HUES6 (cell line): ENCODE measurements around the gene SH3TC2.

ENCODE experiments used
- H3K27ac ChIP-seq: 2 replicates; pipeline ENCODE4 v1.7.0; 2013; ENCODE audit warnings: low read depth, mild to moderate bottlenecking, low read length, inconsistent platforms
- H3K27me3 ChIP-seq: 2 replicates; pipeline ENCODE4 v1.6.1; 2013; ENCODE audit warnings: low read length; ENCODE audit not compliant: control insufficient read depth, insufficient read depth
- H3K36me3 ChIP-seq: 2 replicates; pipeline ENCODE4 v1.6.1; 2013; ENCODE audit warnings: low read length; ENCODE audit not compliant: control insufficient read depth, insufficient read depth
- H3K4me1 ChIP-seq: 2 replicates; pipeline ENCODE4 v1.6.1; 2013; ENCODE audit warnings: low read length; ENCODE audit not compliant: control insufficient read depth, insufficient read depth
- H3K4me3 ChIP-seq: 2 replicates; pipeline ENCODE4 v1.5.1; 2013; ENCODE audit warnings: low read depth, low read length
- H3K9ac ChIP-seq: one replicate; pipeline ENCODE4 v1.6.1; 2013; ENCODE audit warnings: mild to moderate bottlenecking, low read length
- H3K9me3 ChIP-seq: 2 replicates; pipeline ENCODE4 v1.6.1; 2013; ENCODE audit warnings: low read depth, low read length; ENCODE audit not compliant: control insufficient read depth, insufficient read depth

Gene SH3TC2

GRCh38 chr5:149015126-149015525 is 47.7 kb downstream of the SH3TC2 start:
- Histone ChIP-seq H3K4me3 (no peak overlapping the region), H3K4me1 (no peaks in the 10 kb centered on the region), H3K9ac (no peak overlapping the region), H3K27ac (no peak overlapping the region), H3K36me3 (no peaks in the 10 kb centered on the region), H3K27me3 (no peaks in the 10 kb centered on the region), H3K9me3 (no peaks in the 10 kb centered on the region)

DNA sequence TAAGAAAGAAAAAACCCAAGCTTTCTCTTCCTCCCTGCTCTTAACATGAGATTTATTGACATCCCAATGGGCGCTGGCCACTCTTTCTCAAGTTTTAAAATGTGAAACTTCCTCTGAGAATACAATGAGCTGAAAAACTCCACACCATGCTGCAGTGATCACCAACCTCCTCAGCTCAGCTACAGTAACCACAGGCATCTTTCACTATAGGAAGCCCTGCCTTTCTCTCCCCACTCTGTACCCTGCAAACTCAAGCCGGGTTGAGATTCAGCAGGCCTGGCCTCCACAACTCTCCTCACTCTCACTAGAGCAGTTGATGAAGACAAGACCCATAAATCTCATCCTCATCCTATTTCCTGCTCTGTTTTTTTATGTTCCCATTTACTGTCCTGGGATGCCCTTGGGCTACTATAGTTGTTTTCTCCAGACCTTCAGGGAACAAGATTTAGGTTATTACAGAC is 48.3 kb downstream of the SH3TC2 start:
- Histone ChIP-seq H3K36me3 (no peaks in the 10 kb centered on the region), H3K27me3 (no peaks in the 10 kb centered on the region), H3K9ac (no peak overlapping the region), H3K27ac (no peak overlapping the region), H3K9me3 (no peaks in the 10 kb centered on the region), H3K4me3 (no peak overlapping the region), H3K4me1 (no peaks in the 10 kb centered on the region)

DNA sequence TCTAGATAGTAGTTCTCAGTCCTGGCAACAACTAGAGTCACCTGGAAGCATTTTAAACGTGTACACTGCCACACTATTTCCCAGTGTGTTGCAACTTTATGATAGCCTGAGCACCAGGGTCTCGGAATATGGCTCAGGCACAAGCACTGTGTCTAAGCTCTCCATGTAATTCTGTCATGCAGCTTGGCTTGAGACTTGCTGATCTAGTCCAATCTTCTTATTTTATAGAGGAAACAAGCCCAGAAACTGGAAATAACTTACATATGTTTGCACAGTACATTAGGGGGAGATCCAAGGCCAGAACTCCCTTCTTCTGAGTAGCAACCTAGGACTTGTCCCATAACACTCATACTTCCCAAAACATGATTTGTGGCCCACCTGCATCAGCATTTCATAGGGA is 49.1 kb downstream of the SH3TC2 start:
- H3K4me3 ChIP-seq: no peak overlapping the region
- no peaks in the 10 kb centered on the region for H3K27me3 ChIP-seq
- H3K4me1 ChIP-seq: no peaks in the 10 kb centered on the region
- H3K9ac ChIP-seq: no peak overlapping the region
- H3K9me3 ChIP-seq: no peaks in the 10 kb centered on the region
- no peak overlapping the region for H3K27ac ChIP-seq
- H3K36me3 ChIP-seq: no peaks in the 10 kb centered on the region

- no peaks in the 10 kb centered on the region for H3K27me3 ChIP-seq
- no peak overlapping the region for H3K4me3 ChIP-seq
- no peak overlapping the region for H3K9ac ChIP-seq
- H3K36me3 ChIP-seq: no peaks in the 10 kb centered on the region
- no peaks in the 10 kb centered on the region for H3K4me1 ChIP-seq
- no peak overlapping the region for H3K27ac ChIP-seq
- H3K9me3 ChIP-seq: no peaks in the 10 kb centered on the region
These were observed 50.5 kb downstream of the SH3TC2 start for GRCh38 chr5:149012350-149012749.

- H3K36me3 ChIP-seq: no peaks in the 10 kb centered on the region
- no peaks in the 10 kb centered on the region for H3K4me1 ChIP-seq
- no peak overlapping the region for H3K4me3 ChIP-seq
- no peak overlapping the region for H3K27ac ChIP-seq
- no peaks in the 10 kb centered on the region for H3K9me3 ChIP-seq
- no peaks in the 10 kb centered on the region for H3K27me3 ChIP-seq
- no peak overlapping the region for H3K9ac ChIP-seq
These were observed 51.1 kb downstream of the SH3TC2 start for GRCh38 chr5:149011728-149012127.

GRCh38 chr5:149011084-149011483 is 51.8 kb downstream of the SH3TC2 start:
- Histone ChIP-seq H3K36me3 (no peaks in the 10 kb centered on the region), H3K9me3 (no peaks in the 10 kb centered on the region), H3K4me1 (no peaks in the 10 kb centered on the region), H3K4me3 (no peak overlapping the region), H3K27me3 (no peaks in the 10 kb centered on the region), H3K27ac (no peak overlapping the region), H3K9ac (no peak overlapping the region)

DNA sequence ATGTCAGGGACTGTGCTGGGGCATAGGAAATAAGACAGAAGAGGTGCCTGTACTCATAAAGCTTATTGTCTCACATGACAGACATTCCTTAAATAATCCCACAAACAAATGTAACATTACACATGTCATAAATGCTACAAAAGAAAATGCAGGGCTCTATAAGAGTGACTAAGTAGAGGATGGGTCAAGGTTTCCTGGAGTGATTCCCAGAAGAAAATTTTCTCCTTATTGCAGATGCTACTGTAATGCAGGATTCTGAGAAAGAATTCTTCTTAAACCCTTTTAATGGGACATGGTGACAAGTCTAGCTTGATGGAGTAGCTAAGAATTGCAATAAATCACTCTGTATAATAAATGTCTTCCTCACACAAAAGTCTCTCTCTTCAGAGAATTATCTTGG is 55.7 kb downstream of the SH3TC2 start:
- H3K4me1 ChIP-seq: peaks cover 6% of the 10 kb centered on the region; the same call in 1 of the 2 replicates
- H3K9me3 ChIP-seq: no peaks in the 10 kb centered on the region
- no peaks in the 10 kb centered on the region for H3K36me3 ChIP-seq
- no peak overlapping the region for H3K27ac ChIP-seq
- H3K27me3 ChIP-seq: no peaks in the 10 kb centered on the region
- no peak overlapping the region for H3K4me3 ChIP-seq
- H3K9ac ChIP-seq: no peak overlapping the region

DNA sequence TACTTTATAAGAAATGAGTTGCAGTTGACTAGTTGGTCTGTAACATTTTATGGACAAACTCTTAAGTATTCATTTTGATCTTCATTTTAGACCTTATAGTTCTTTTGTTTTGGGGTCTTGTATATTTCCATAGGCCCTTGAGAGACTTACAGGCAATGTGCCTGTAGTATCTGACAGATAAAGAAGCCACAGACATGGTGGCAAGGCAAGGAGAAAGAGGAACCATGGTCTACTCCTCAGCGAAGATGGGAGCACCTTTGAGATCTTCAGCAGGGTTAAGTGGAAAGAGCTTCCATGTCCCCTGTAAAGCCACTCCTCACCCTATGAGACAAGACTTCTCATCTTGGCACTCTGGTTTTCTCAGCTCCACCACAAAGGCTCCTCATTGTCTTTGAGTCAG is 56.4 kb downstream of the SH3TC2 start:
- H3K4me1 ChIP-seq: peaks cover 12% of the 10 kb centered on the region; the same call in 1 of the 2 replicates
- no peaks in the 10 kb centered on the region for H3K27me3 ChIP-seq
- H3K36me3 ChIP-seq: no peaks in the 10 kb centered on the region
- H3K27ac ChIP-seq: no peak overlapping the region
- H3K9ac ChIP-seq: no peak overlapping the region
- H3K9me3 ChIP-seq: no peaks in the 10 kb centered on the region
- H3K4me3 ChIP-seq: no peak overlapping the region

DNA sequence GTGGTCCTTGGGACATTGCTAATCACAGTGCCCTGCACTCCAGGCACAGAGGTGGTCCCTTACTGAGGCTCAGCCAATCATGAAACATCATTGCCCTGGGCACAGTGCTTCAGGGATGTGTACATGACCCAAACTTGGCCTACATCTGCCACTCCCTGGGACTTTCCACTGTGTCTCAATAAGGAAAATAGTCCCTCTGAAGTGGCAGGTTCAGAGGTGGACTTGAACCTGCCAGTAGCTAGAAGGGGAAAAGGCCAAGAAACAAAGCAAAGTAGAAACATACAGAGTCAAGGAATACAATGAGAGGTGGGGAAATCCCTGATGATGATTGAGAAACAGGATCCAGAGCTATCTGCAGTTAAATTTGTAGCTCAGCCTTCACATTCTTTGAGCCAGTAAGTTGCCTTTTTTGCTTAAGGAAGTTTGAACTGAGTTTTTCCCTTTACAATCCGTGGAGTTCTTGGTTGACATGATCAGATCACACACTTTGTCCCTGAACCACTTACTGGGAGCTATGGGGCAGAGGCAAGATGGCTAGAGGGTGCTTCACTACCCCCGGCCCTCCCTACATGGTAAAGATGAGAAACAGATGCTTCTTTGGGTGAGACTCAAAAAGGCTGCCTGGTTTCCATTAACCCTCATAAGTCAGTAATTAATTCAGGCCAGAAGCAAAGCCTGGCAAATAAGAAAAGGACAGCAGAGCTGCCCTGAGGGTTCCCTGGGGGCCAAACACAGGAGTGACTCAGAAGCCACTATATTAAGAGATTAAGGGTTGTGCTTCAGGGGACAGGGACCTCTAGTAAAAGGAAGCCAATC is 57.6 kb downstream of the SH3TC2 start:
- no peaks in the 10 kb centered on the region for H3K27me3 ChIP-seq
- peaks cover 12% of the 10 kb centered on the region; the same call in 1 of the 2 replicates for H3K4me1 ChIP-seq
- no peak overlapping the region for H3K9ac ChIP-seq
- no peak overlapping the region for H3K4me3 ChIP-seq
- no peaks in the 10 kb centered on the region for H3K9me3 ChIP-seq
- H3K27ac ChIP-seq: no peak overlapping the region
- H3K36me3 ChIP-seq: no peaks in the 10 kb centered on the region

DNA sequence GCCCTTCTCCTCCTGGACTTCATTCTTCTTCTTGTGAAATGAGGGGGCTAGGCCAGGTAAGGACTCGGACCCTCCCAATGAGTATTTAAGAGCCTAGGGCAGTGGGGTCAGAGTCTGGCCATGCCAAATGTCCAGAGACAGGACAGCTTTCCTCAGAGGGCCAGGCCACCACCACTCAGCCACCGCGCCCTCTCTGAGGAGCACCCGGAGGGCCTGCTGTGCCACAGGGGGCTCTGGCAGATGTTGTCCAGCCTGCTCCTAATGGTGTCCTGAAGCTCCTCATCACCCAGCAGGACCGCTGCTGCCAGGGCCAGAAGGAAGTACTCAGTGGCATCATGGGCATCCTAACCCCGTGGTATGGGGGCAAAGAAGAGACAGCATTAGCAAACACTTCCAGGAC is 58.3 kb downstream of the SH3TC2 start:
- peaks cover 12% of the 10 kb centered on the region; the same call in 1 of the 2 replicates for H3K4me1 ChIP-seq
- H3K36me3 ChIP-seq: no peaks in the 10 kb centered on the region
- H3K9ac ChIP-seq: no peak overlapping the region
- H3K27me3 ChIP-seq: no peaks in the 10 kb centered on the region
- no peak overlapping the region for H3K27ac ChIP-seq
- no peaks in the 10 kb centered on the region for H3K9me3 ChIP-seq
- H3K4me3 ChIP-seq: no peak overlapping the region

DNA sequence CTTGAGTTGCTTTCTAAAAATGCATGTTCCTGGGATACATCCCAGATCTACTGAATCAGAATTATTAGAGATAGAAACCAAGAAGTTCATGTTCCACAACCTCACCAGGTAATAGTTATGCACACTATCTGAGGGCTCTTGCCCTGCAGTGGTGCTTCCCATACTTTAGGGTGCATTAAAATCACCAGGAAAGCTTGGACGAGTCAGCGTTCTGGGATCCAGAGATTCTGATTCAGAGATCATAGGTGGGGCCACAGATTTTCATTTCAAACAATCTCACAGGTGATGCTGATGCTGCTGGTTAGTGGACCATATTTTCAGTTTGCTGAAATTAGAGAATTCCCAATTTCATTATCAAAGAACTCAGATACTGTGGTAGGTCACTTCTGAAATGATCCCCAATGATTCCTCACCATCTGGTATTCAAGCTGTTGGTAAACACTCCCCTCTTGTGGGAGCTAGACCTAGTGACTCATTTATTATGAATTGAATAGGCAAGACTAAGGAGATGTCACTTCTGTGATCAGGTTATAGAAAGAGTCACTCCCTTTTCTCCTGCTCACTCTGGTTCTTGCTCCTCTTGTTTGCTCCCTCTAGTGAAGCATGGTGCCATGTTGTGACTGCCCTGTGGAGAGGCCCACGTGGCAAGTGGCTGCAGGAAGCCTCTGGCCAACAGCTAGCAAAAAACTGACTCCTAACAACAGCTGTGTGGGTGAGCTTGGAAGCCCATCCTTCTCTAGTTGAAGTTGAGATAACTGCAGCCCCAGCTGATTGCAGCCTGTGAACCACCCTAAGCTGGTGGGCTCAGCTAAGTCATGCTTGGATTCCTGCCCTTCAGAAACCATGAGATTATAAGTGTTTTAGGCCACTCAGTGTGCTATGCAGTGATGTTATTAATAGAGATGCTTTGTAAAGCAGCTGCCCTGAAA is 59.8 kb downstream of the SH3TC2 start:
- Histone ChIP-seq H3K4me1 (peaks cover 12% of the 10 kb centered on the region; the same call in 1 of the 2 replicates), H3K9me3 (no peaks in the 10 kb centered on the region), H3K9ac (no peak overlapping the region), H3K4me3 (no peak overlapping the region), H3K27ac (no peak overlapping the region), H3K36me3 (no peaks in the 10 kb centered on the region), H3K27me3 (no peaks in the 10 kb centered on the region)
